Liver (tissue), 9 donors: ENCODE results near the gene PALLD. TPM values are rescaled to one million over a fixed set of nuclear protein-coding genes. Genes with fewer than 3 reads are reported as not detected.

Source experiments
- DNase-seq: peaks from one replicate; pipeline ENCODE4 v3.0.0-alpha.2; 2017; ENCODE audit warnings: low spot score
- H3K27ac ChIP-seq, 2 donors: one replicate each; pipeline ENCODE4 v1.7.0; 2013; ENCODE audit warnings: inconsistent platforms in 2 of 2, low read length in 2 of 2, control low read depth in 1 of 2, low read depth in 1 of 2, mild to moderate bottlenecking in 1 of 2
- H3K27me3 ChIP-seq, 4 donors: one replicate each; pipeline versions ENCODE4 v1.6.1 to v1.7.0; 2013; ENCODE audit warnings: low read length in 3 of 4, inconsistent platforms in 1 of 4, mild to moderate bottlenecking in 1 of 4, moderate library complexity in 1 of 4; ENCODE audit not compliant: control insufficient read depth in 4 of 4, insufficient read depth in 4 of 4
- H3K36me3 ChIP-seq, 4 donors: one replicate each; pipeline versions ENCODE4 v1.6.1 to v1.7.0; 2013; ENCODE audit warnings: low read length in 3 of 4, mild to moderate bottlenecking in 3 of 4, low read depth in 1 of 4, moderate library complexity in 1 of 4; ENCODE audit not compliant: control insufficient read depth in 4 of 4, insufficient read depth in 3 of 4
- H3K4me1 ChIP-seq, 4 donors: one replicate each; pipeline versions ENCODE4 v1.6.1 to v1.7.0; 2013; ENCODE audit warnings: low read length in 3 of 4, mild to moderate bottlenecking in 3 of 4, moderate library complexity in 1 of 4; ENCODE audit not compliant: control insufficient read depth in 4 of 4, insufficient read depth in 4 of 4
- H3K4me3 ChIP-seq, 3 donors: one replicate each; pipeline versions ENCODE4 v1.6.1 to v1.7.0; 2013; ENCODE audit warnings: low read length in 3 of 3, control low read depth in 1 of 3, low read depth in 1 of 3, mild to moderate bottlenecking in 1 of 3
- H3K9ac ChIP-seq, 2 donors: one replicate each; pipeline ENCODE4 v1.7.0; 2013; ENCODE audit warnings: low read length in 2 of 2, mild to moderate bottlenecking in 2 of 2, moderate library complexity in 2 of 2, control low read depth in 1 of 2, low read depth in 1 of 2
- H3K9me3 ChIP-seq, 4 donors: one replicate each; pipeline versions ENCODE4 v1.6.1 to v1.7.0; 2013; ENCODE audit warnings: low read length in 3 of 4; ENCODE audit not compliant: control insufficient read depth in 4 of 4
- EGR1 ChIP-seq, 2 donors: IDR thresholded peaks; 2 replicates each; pipeline ENCODE4 v1.6.1; 2016 to 2018; ENCODE audit warnings: antibody characterized with exemption in 2 of 2, low read depth in 2 of 2
- FOXA1 ChIP-seq: IDR thresholded peaks from 2 replicates; pipeline ENCODE4 v1.6.1; 2016; ENCODE audit warnings: antibody characterized with exemption
- FOXA2 ChIP-seq: IDR thresholded peaks from 2 replicates; pipeline ENCODE4 v1.6.1; 2016; ENCODE audit warnings: antibody characterized with exemption
- HNF4A ChIP-seq, 2 donors: conservative IDR thresholded peaks; 2 replicates each; pipeline ENCODE4 v1.6.1; 2016; ENCODE audit warnings: antibody characterized with exemption in 2 of 2, mild to moderate bottlenecking in 2 of 2
- HNF4G ChIP-seq: IDR thresholded peaks from 2 replicates; pipeline ENCODE4 v1.6.1; 2016; ENCODE audit warnings: antibody characterized with exemption
- RAD21 ChIP-seq, 2 donors: IDR thresholded peaks; 2 replicates each; pipeline ENCODE4 v1.6.1; 2016; ENCODE audit warnings: antibody characterized with exemption in 2 of 2, mild to moderate bottlenecking in 2 of 2
- SP1 ChIP-seq: IDR thresholded peaks from 2 replicates; pipeline ENCODE4 v1.6.1; 2018; ENCODE audit warnings: antibody characterized with exemption, mild to moderate bottlenecking
- YY1 ChIP-seq: IDR thresholded peaks from 2 replicates; pipeline ENCODE4 v1.6.1; 2016; ENCODE audit warnings: antibody characterized with exemption, mild to moderate bottlenecking
- WGBS: extraction: QIAGEN DNeasy Blood & Tissue Kit; methylation state at CpG from one replicate; pipeline ENCODE4 v1.1.7; 2013; 5-methylcytosine and 5-hydroxymethylcytosine counted together
- polyA plus RNA-seq, 2 donors: library from polyadenylated mRNA; stranded (reverse) in 1 of 2; unstranded in 1 of 2; fragments of 200-250 nt in 1 of 2; fragments of >200 nt in 1 of 2; fragmentation: Nextera tagmentation in 1 of 2; extraction: Ambion mirVana in 1 of 2; gene quantifications; one replicate each; pipeline versions ENCODE4 v1.2.1 to v1.2.3, GENCODE V29; 2013 to 2015
- total RNA-seq, 2 donors: library from RNA; depleted of rRNA; stranded (reverse); fragments of >200 nt; gene quantifications; one replicate each; pipeline ENCODE4 v1.2.3, GENCODE V29; 2014
- TF ChIP-seq, protein P1 (sequence below): IDR thresholded peaks from 2 replicates; pipeline ENCODE4 v1.6.1; 2016; ENCODE audit warnings: antibody characterized with exemption
- TF ChIP-seq, protein P2 (sequence below): fragments of 150-350 bp; IDR thresholded peaks from 2 replicates; pipeline ENCODE4 v1.5.1; 2017; ENCODE audit warnings: improper control_type of control experiment, low read depth, low read length; ENCODE audit not compliant: missing input control
- TF ChIP-seq, protein P3 (sequence below): IDR thresholded peaks from 2 replicates; pipeline ENCODE4 v1.6.1; 2016; ENCODE audit warnings: antibody characterized with exemption, mild to moderate bottlenecking
- donor health status: healthy.
- donor health status: healthy.
- donor health status: healthy.
- donor health status: healthy.
- donor health status: healthy.

PALLD gene
- total and polyA plus RNA-seq, 4 donors: 9.0 to 26.3 (median 14.7) TPM

DNA sequence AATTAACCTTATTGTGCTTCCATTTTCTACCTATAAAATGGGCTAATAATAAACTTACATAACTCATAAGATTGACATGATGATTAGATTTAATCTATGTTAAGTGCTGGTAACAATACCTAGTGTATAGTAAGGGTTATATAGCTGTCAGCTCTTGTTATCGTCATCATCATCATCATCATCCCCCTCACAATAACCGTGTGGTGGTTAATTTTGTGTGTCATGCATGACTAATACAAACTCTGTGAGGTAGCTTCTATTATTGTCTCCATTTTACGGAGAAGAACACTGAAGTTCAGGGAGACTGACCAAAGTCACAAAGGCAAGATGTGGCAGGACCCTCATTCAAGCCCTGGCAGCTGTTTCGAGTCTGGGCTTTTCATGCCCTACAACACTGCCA, 211.3 kb downstream of the PALLD start:
- Histone ChIP-seq H3K4me1 (peaks cover 0 to 4% (median 0%) of the 10 kb centered on the region in 4 donors), H3K27me3 (no peaks in the 10 kb centered on the region), H3K9ac (no peak overlapping the region), H3K36me3 (no peaks in the 10 kb centered on the region), H3K9me3 (no peaks in the 10 kb centered on the region), H3K27ac (no peak overlapping the region), H3K4me3 (no peak overlapping the region)
- TF ChIP-seq, protein P1, sequence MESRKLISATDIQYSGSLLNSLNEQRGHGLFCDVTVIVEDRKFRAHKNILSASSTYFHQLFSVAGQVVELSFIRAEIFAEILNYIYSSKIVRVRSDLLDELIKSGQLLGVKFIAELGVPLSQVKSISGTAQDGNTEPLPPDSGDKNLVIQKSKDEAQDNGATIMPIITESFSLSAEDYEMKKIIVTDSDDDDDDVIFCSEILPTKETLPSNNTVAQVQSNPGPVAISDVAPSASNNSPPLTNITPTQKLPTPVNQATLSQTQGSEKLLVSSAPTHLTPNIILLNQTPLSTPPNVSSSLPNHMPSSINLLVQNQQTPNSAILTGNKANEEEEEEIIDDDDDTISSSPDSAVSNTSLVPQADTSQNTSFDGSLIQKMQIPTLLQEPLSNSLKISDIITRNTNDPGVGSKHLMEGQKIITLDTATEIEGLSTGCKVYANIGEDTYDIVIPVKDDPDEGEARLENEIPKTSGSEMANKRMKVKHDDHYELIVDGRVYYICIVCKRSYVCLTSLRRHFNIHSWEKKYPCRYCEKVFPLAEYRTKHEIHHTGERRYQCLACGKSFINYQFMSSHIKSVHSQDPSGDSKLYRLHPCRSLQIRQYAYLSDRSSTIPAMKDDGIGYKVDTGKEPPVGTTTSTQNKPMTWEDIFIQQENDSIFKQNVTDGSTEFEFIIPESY: no peak
- TF ChIP-seq, protein P2, sequence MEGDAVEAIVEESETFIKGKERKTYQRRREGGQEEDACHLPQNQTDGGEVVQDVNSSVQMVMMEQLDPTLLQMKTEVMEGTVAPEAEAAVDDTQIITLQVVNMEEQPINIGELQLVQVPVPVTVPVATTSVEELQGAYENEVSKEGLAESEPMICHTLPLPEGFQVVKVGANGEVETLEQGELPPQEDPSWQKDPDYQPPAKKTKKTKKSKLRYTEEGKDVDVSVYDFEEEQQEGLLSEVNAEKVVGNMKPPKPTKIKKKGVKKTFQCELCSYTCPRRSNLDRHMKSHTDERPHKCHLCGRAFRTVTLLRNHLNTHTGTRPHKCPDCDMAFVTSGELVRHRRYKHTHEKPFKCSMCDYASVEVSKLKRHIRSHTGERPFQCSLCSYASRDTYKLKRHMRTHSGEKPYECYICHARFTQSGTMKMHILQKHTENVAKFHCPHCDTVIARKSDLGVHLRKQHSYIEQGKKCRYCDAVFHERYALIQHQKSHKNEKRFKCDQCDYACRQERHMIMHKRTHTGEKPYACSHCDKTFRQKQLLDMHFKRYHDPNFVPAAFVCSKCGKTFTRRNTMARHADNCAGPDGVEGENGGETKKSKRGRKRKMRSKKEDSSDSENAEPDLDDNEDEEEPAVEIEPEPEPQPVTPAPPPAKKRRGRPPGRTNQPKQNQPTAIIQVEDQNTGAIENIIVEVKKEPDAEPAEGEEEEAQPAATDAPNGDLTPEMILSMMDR: no peak
- no peak for TF ChIP-seq EGR1 (IDR thresholded peaks at IDR 0.05; ENCODE audit: low read depth in 2 of 2)
- no peak for TF ChIP-seq FOXA1
- no peak for TF ChIP-seq YY1
- no peak for TF ChIP-seq RAD21 (IDR thresholded peaks at IDR 0.05)
- no peak for TF ChIP-seq FOXA2
- no peak for TF ChIP-seq HNF4G
- TF ChIP-seq HNF4A (conservative IDR thresholded peaks at IDR 0.05): no peak
- DNase-seq: no peak
- 93% methylated on average over 4 of the region's 4 CpGs for WGBS

DNA sequence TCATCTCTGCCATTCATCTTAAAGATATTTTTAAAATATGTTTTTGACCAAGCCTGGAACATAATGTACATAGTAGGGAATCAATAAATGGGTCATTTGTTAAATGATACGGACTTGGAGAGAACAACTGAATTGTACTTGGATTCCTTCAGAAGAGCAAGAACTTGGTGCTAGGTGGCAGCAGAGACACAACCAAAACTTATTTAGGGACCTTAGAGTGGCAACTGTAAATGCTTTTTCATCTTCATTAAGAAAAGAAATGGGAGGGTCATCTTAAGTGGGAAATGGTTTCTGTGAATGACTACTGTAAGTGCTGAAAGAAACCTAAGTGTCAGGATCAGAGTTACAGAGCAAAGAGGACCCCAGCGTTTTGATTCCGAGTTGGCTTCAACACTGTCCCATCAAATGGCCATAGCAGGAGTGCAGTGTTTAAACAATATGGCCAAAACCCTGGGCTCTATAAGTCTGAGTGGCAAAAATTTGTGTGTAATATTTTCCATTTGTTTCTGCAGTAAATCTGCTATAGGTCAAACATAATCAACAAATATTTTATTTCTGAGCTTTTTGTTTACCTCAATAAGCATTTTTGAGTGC, 213.6 kb downstream of the PALLD start:
- H3K36me3 ChIP-seq: no peaks in the 10 kb centered on the region
- no peak overlapping the region for H3K27ac ChIP-seq
- DNase-seq: no peak
- no peaks in the 10 kb centered on the region for H3K27me3 ChIP-seq
- TF ChIP-seq SP1 (no peak), EGR1 (IDR thresholded peaks at IDR 0.05; ENCODE audit: low read depth in 2 of 2) (no peak), RAD21 (IDR thresholded peaks at IDR 0.05) (peak; percentile 86 to 89), HNF4A (conservative IDR thresholded peaks at IDR 0.05) (no peak), YY1 (peak; percentile 28)
- TF ChIP-seq, protein P2: peak; percentile 45
- TF ChIP-seq, protein P3, sequence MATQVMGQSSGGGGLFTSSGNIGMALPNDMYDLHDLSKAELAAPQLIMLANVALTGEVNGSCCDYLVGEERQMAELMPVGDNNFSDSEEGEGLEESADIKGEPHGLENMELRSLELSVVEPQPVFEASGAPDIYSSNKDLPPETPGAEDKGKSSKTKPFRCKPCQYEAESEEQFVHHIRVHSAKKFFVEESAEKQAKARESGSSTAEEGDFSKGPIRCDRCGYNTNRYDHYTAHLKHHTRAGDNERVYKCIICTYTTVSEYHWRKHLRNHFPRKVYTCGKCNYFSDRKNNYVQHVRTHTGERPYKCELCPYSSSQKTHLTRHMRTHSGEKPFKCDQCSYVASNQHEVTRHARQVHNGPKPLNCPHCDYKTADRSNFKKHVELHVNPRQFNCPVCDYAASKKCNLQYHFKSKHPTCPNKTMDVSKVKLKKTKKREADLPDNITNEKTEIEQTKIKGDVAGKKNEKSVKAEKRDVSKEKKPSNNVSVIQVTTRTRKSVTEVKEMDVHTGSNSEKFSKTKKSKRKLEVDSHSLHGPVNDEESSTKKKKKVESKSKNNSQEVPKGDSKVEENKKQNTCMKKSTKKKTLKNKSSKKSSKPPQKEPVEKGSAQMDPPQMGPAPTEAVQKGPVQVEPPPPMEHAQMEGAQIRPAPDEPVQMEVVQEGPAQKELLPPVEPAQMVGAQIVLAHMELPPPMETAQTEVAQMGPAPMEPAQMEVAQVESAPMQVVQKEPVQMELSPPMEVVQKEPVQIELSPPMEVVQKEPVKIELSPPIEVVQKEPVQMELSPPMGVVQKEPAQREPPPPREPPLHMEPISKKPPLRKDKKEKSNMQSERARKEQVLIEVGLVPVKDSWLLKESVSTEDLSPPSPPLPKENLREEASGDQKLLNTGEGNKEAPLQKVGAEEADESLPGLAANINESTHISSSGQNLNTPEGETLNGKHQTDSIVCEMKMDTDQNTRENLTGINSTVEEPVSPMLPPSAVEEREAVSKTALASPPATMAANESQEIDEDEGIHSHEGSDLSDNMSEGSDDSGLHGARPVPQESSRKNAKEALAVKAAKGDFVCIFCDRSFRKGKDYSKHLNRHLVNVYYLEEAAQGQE: no peak
- no peak overlapping the region for H3K4me3 ChIP-seq
- peaks cover 0 to 4% (median 0%) of the 10 kb centered on the region in 4 donors for H3K4me1 ChIP-seq
- WGBS: 44% methylated on average over 3 of the region's 3 CpGs
- no peaks in the 10 kb centered on the region for H3K9me3 ChIP-seq
- no peak overlapping the region for H3K9ac ChIP-seq
